NT2/D1 (cell line): ENCODE data around the gene PLEKHA7.
A peak's percentile ranks its signal among the peaks of the same experiment; 100 is the strongest.

ENCODE experiments used
- DNase-seq: peaks from one replicate; pipeline ENCODE4 v3.0.0-alpha.2; 2011; ENCODE audit warnings: low read depth, low spot score
- H3K27me3 ChIP-seq: 2 replicates; pipeline ENCODE4 v1.6.0; 2011; ENCODE audit warnings: mild to moderate bottlenecking; ENCODE audit not compliant: insufficient read length, insufficient read depth
- H3K36me3 ChIP-seq: 2 replicates; pipeline ENCODE4 v1.6.1; 2011; ENCODE audit warnings: mild to moderate bottlenecking, low read length, mixed read lengths; ENCODE audit not compliant: insufficient read depth, insufficient read length
- H3K4me1 ChIP-seq: 2 replicates; pipeline ENCODE4 v1.5.1; 2011; ENCODE audit not compliant: insufficient read depth, insufficient read length
- H3K4me3 ChIP-seq: 2 replicates; pipeline ENCODE4 v1.5.1; 2011; ENCODE audit warnings: low read depth; ENCODE audit not compliant: insufficient read length
- H3K9ac ChIP-seq: 2 replicates; pipeline ENCODE4 v1.6.0; 2011; ENCODE audit warnings: low read depth; ENCODE audit not compliant: insufficient read length
- H3K9me3 ChIP-seq: 2 replicates; pipeline ENCODE4 v1.5.1; 2011; ENCODE audit warnings: mild to moderate bottlenecking, low read length; ENCODE audit not compliant: insufficient read depth
- SUZ12 ChIP-seq: IDR thresholded peaks from 2 replicates; pipeline ENCODE4 v1.6.1; 2011; ENCODE audit not compliant: insufficient read length, insufficient read depth; ENCODE audit errors: extremely low read depth
- YY1 ChIP-seq: IDR thresholded peaks from 2 replicates; pipeline ENCODE4 v1.6.1; 2011; ENCODE audit not compliant: insufficient read length, insufficient read depth
- ZNF274 ChIP-seq: IDR thresholded peaks from 2 replicates; pipeline ENCODE4 v1.6.1; 2011; ENCODE audit warnings: mild to moderate bottlenecking, low read depth, low read length

The PLEKHA7 gene

GRCh38 chr11:17013548-17014320 lies 480 bp downstream of the PLEKHA7 start:
- Histone ChIP-seq H3K4me3 (peak overlapping the region; percentile 40), H3K9ac (peak overlapping the region; percentile 50), H3K9me3 (no peaks in the 10 kb centered on the region), H3K36me3 (no peaks in the 10 kb centered on the region), H3K27me3 (peaks cover 61% of the 10 kb centered on the region), H3K4me1 (peaks cover 2% of the 10 kb centered on the region)
- no peak for DNase-seq
- no peak for TF ChIP-seq ZNF274
- no peak for TF ChIP-seq YY1
- no peak for TF ChIP-seq SUZ12

- Histone ChIP-seq H3K4me3 (peak overlapping the region; percentile 40), H3K9me3 (no peaks in the 10 kb centered on the region), H3K4me1 (peaks cover 2% of the 10 kb centered on the region), H3K36me3 (no peaks in the 10 kb centered on the region), H3K9ac (peak overlapping the region; percentile 61), H3K27me3 (peaks cover 61% of the 10 kb centered on the region)
- no peak for DNase-seq
- TF ChIP-seq YY1 (no peak), SUZ12 (no peak), ZNF274 (no peak)
Observed at GRCh38 chr11:17012712-17013547, 1.3 kb downstream of the PLEKHA7 start.

- H3K9me3 ChIP-seq: no peaks in the 10 kb centered on the region
- no peak overlapping the region for H3K9ac ChIP-seq
- no peak overlapping the region for H3K4me3 ChIP-seq
- no peak for DNase-seq
- peaks cover 2% of the 10 kb centered on the region for H3K4me1 ChIP-seq
- H3K36me3 ChIP-seq: no peaks in the 10 kb centered on the region
- peaks cover 57% of the 10 kb centered on the region for H3K27me3 ChIP-seq
- TF ChIP-seq YY1 (no peak), ZNF274 (no peak), SUZ12 (no peak)
Observed at GRCh38 chr11:17012179-17012578, 2.0 kb downstream of the PLEKHA7 start.

- no peak for DNase-seq
- Histone ChIP-seq H3K9ac (no peak overlapping the region), H3K4me3 (no peak overlapping the region), H3K4me1 (peaks cover 2% of the 10 kb centered on the region), H3K27me3 (peaks cover 46% of the 10 kb centered on the region), H3K36me3 (no peaks in the 10 kb centered on the region), H3K9me3 (no peaks in the 10 kb centered on the region)
- no peak for TF ChIP-seq YY1
- no peak for TF ChIP-seq SUZ12
- no peak for TF ChIP-seq ZNF274
Observed at GRCh38 chr11:17010851-17011420, 3.3 kb downstream of the PLEKHA7 start.

- peaks cover 23% of the 10 kb centered on the region for H3K27me3 ChIP-seq
- H3K4me3 ChIP-seq: no peak overlapping the region
- H3K4me1 ChIP-seq: no peaks in the 10 kb centered on the region
- no peaks in the 10 kb centered on the region for H3K36me3 ChIP-seq
- DNase-seq: no peak
- no peak overlapping the region for H3K9ac ChIP-seq
- TF ChIP-seq YY1 (no peak), ZNF274 (no peak), SUZ12 (no peak)
- no peaks in the 10 kb centered on the region for H3K9me3 ChIP-seq
Observed at GRCh38 chr11:17008099-17008498, 6.1 kb downstream of the PLEKHA7 start.

- DNase-seq: no peak
- no peak overlapping the region for H3K4me3 ChIP-seq
- TF ChIP-seq ZNF274: no peak
- no peak for TF ChIP-seq YY1
- no peak for TF ChIP-seq SUZ12
- no peaks in the 10 kb centered on the region for H3K4me1 ChIP-seq
- H3K27me3 ChIP-seq: no peaks in the 10 kb centered on the region
- H3K36me3 ChIP-seq: no peaks in the 10 kb centered on the region
- H3K9ac ChIP-seq: no peak overlapping the region
- no peaks in the 10 kb centered on the region for H3K9me3 ChIP-seq
Observed at GRCh38 chr11:17005646-17006045, 8.6 kb downstream of the PLEKHA7 start.
